HG02938 (cell line): ENCODE results near the gene BAD.
"Not testable (repeated sequence)": the region's sequence is repeated elsewhere in the genome, so short reads cannot be mapped to it uniquely, and the experiment has no call there.

Experiments used
- ATAC-seq: cut with Tn5 transposase; IDR thresholded peaks from one replicate; pipeline ENCODE4 v1.9.1; 2021; ENCODE audit warnings: mild to moderate bottlenecking, moderate library complexity; ENCODE audit not compliant: unreplicated experiment

BAD gene

DNA sequence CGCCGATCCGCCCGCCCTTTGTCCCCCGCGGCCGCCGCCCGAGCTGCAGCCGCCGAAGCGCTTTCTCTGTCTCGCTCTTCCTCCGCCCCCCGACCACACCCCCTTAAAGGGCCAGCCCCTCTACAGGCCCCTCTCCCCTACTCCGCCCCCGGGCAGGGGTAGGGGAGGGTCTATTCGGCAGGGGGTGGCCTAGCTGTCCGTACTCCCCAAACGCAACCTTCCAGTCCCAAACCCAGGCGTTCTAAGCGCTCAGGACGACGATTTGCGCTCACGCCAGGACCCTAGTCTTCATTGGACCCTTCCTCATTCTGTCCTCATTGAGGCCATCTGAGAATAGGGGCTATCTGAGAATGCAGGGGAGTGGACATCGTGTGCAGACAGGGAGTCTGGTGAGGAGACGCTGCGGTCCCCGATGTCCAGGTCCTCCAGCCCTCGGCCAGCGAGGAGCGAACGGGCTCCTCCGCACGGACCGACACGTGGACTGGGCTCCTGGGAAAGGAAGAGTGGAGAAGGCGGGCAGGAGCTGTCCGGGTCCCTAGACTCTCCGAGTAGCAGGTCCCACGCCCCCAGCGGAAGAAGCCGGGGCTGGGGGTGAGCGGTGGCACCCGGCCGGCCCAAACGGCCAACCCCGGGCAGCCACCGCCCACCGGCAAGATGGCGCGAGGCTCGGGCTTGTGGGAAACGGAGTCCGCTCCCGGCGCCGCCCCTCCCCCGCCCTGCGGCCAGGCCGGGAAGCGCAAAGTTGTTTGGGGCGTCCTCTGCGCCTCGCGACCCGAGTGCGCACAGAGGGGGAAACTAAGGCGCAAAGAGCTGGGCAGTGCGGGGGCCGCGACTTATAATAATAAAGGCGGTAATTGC lies 37.4 kb downstream of the BAD start, which contains the start of gene PPP1R14B:
PPP1R14B (minus strand) TSS at position 73 of the 858 bp plus-strand sequence. CDS start 270 bp downstream, outside the sequence.
- peak; percentile 38 for ATAC-seq

DNA sequence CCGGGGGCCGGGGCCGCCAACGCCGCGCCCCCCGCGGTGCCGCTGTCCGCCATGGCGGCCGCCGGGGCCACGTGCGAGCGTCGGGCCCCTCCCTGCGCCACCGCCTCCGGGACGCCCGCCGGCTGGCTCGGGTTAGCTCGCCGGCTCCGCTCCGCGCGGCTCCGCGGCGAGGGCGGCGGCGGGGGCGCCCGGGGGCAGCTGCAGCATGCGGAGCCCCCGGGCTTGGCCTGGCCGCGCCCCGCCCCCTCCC lies 37.9 kb downstream of the BAD start:
- ATAC-seq = not testable (repeated sequence)

DNA sequence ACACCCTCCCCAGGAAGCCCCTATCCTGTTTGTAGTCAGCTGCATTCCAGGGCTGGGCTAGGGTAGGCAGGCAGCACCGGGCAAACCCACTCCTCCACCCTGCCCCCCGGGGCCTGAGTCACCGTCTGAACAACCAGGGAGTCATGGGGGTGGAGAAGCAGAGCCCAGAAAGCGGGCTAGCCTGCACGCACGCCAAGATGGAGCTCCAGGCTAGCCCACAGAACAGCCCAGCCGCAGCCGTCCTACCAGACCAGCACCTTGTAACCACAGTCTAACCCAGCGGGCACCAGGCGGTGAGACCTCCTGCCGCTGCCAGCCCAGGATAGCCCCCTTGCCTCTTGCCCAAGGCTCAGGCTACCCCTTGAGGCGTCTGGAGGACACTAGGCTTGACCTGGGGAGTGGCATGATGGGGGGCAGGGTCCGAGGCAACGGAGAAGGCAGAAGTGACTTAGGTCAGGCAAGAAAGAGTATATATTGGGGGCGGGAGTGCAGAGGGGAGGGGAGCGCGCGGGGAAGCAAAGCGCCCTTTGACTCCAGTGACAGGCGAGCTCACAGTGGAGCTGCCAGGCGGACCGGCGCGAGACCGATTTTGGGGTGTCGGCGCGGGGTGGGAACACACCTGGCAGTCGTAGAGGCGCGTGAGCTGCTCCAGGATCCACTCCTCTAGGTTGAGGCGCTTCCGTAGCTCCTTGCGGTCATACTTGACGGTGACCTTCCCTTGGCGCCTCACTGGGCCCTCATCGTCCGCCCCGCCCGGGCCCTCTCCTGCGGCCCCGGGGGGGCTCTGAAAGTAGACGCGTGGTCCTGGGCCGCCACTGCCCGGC lies 38.5 kb downstream of the BAD start:
- no peak for ATAC-seq

DNA sequence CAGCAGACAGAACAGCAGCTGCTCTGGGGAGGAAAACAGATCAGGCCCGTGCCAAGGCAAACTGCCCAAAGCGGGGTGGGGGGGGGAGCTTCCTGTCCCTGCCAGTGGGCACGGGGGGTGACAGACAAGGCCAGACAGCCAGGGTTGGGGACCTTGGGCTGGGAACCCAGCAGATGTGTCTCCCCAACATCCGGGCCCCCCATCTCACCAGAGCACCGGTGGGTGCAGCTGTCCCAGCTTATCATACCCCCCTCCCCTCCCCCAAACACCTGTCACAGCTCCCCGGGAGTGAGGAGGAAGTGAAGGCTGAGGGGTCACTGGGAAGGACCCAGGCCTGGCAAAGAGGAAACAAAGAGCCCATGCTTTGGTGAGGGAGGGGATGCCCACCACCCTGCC lies 39.1 kb downstream of the BAD start:
- no peak for ATAC-seq

DNA sequence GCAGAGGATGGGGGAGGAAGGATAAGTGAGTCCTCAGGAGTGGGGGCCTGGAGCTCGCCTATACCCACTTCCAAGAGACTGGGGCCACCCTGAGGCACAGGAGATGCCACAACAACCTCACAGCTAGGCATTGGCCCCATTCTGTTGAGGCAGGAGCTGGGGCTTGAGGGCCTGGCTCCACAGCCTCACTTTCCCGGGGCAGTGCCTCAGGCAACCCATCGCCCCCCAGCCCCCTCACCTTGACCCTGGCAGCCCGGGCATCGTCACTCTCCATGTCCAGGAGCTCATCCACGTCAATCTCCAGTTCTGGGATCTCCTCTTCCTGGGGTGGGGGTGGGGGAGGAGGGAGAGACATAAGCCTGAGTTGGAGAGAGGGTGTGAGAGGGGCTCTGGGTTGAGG lies 39.5 kb downstream of the BAD start:
- ATAC-seq = no peak

DNA sequence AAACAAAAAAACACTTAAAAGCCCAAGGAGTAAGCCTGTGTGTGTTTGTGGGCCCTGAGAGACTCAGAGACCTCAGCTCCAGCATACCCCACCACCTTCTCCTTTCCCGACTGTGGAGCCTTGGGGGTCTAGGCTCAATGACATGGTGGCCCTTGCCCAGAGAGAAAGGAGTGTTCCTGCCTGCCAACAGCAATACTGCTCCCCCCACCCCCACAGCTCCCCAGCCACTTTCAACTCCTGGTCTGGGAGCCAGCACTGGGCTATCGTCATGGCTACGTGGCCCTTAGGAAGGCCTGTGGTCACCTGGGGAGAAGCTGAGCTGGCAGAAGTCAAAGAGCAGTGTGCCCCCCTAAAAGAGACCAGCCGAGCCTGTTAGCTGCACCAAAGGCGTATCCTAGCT lies 40.4 kb downstream of the BAD start:
- no peak for ATAC-seq

DNA sequence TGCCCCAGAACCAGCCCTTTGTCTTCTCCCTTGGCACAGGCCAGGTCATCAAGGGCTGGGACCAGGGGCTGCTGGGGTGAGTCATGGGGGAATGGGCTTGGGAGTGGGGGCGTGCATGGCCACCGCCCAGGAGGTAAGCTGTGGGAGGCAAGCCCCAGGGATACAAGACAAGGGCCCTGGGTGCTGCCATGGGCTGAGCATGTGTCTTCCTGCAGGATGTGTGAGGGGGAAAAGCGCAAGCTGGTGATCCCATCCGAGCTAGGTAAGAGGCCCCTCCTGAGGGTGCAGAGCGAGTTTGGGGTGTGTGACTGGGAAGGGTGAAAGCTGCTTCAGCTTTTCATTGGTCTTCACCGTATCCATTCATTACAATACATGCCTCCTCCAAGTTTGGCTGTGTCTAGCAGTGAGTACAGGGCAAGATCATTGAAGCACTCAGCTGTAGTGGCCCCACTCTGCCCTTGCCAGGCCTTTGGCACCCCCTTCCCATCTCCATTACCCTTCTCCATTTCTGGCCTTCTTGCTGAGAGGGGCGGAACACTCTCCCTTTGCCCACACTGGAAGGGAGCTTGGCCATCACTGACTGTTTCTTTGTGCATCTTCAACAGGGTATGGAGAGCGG lies 41.1 kb downstream of the BAD start:
- no peak for ATAC-seq

DNA sequence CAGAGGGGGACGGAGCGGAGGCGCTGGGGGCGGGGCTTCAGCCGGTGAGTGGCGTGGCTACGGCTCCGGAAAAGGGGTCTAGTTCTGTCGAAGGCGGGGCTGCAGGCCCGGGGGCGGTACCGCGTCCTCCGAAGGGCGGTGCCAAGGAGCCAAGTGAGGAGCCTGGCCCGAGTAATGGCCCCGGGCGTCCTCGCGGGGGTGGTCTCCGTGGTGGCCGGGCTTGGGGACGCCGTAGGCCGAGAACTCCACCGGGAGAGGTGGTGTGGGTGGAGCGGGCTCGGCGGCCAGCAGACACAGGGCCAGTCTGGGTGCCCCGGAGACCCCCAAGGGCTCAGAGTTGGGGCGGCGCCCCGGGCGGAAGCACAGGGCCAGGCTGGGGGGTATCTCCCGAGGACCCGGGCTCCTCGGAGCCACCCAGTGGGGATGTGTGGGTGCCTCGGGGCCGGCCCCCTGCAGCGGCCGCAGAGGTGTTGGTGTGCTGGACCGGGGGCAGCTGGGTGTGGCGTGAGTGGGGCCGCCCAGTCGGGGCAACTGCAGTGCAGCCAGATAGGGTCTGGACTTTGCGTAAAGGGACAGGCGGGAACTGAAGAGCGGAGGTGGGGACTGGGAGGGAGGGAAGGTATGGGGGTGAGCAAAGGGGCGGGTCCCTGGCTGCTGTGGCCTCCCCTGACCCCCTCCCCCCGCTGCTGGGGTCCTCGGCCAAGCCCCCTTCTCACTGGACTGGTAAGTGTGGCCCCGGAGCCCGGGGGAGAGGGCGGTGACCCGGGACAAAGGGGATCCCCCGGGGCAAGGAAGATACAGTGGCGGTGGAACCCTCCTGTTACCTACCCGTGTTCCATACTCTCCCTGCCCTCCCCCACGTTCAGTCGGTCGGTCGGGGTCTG lies 42.7 kb downstream of the BAD start:
- ATAC-seq = peak; percentile 65

DNA sequence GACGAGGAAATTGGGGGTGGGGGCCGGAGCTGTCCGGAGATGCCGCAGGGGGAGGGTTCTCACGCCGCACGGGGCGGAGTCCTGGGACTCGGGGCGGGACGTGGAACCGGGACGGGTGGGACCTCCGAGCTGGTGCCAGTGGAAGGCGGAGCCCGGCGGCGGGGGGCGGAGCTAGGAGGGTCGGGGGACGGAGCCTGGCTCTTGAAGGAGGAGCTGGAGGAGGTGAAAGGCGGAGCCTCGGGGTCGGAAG lies 43.3 kb downstream of the BAD start:
- no peak for ATAC-seq

DNA sequence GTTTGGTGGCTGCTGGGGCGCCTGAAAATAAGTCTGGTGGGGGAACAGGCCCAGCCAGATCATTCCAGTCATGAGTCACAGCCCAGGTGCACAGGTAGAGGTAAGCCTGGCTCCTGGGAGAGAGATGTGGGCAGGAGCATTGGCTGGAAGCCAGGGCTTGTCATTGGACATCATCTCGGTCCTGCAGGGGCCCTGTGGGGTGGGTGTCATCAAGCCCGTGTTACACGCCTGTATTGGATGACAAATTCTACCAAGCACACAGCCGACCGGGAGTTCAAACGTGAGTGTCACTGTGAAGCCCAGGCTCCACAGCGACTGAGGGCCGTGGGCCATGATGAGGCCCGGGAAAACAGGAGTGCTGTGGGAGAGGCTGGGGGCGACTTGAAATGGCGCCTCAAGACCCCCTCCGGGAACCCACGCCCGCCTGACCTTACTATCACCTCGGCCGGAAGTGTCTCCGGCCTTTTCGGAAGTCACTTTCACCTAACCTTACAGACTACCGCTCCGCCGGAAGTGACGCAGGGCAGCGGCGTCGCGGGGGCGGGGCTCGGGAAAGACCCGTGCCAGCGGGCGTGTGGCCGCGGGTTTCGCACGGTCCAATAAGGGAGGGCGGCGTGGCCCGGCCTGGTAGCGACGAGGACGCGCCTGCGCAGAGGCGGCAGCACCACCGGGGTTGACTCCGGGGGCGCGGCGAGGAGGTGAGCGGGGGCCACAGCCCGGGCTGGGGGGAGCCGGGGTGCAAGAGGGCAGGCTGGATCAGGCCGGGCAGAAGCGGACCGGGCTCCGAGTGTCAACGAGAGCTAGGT lies 43.8 kb downstream of the BAD start, which contains the start of gene FKBP2:
FKBP2 (plus strand) TSS at position 661 of the 806 bp plus-strand sequence. CDS start 1,293 bp downstream, outside the sequence.
- ATAC-seq = peak; percentile 41

DNA sequence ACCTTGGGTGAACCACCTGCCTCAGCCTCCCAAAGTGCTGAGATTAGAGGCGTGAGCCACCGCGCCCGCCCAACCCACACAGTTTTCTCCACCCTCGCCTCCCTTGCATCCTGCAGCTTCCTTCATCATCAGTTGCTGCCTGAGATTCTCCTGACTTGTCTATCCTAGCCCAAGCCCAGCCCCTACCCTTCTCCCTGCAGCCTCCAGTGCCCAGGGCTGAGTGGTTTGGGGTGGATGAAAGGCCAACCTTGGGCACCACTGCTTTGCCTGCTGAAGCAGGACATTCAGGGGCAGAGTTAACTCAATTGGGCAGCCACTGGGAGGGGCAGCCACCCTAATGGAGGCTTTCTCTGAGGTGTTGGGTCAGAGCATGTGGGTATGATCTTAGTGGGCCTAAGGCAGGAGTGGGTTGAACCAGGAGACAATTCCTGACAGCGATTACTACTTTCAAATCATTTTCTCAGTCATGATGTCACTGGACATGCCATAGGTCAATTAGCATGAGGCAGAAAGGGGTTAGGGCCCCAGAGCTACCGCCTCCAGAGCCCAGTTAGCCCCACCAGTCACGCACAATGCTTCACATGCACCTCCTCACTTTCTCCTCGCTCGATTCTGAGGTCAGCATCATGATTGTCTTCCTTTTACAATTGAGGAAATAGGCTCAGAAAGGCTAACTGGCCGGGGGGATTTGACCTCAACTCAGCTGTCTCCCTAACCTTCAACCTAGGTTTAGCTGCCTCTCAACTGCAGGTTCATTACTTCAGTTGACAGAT lies 44.6 kb downstream of the BAD start:
- ATAC-seq = no peak

DNA sequence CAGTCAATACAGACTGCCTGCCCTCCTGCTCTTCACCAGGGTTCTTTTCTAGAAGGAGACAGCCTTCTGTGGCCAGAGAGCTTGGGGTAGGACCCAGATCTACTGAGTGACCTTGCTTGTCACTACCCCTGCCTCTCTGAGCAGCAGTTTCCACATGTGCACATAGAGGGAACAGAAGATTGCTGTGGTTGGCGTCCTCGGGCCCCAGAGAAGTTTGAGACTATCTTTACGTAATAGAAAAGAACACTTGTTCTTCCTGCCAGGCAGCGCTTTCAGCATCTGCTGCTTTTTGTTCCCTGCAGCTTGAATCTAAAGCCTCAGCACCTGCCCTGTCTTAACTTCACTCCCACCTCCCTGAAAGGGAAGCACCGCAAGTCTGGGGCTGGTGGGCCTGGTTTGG lies 45.5 kb downstream of the BAD start:
- no peak for ATAC-seq

DNA sequence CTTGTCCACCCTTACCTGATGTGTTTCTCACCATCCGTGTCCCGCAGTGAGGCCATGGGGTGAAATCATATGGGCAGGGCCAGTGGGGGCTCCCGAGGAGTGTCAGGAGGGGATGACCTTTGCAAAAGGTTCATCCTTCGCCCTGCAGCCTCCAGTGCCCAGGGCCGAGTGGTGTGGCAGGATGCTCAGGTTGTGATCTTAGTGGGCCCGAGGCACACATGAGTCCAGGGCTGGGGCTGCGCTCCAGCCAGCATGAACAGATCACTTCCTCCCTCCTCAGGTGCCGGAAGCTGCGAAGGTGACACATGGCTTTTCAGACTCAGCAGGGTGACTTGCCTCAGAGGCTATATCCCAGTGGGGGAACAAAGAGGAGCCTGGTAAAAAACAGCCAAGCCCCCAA lies 46.4 kb downstream of the BAD start:
- ATAC-seq = no peak

DNA sequence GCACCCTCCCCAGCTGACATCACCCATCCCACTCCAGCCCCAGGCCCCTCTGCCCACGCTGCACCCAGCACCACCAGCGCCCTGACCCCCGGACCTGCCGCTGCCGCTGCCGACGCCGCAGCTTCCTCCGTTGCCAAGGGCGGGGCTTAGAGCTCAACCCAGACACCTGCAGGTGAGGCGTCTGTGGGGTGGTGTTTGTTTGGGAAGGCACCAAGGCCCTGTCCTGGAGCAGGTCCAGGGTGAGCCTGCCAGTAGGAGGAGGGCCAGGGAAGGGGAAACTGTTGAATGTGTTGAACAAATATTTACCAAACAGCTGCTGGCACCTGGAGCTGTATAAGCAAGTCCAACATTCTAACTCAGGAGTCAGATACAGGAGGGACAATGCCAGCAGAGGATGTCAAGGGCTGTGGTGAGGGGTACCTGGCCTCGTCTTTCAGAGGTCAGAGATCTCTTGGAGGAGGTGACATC lies 46.9 kb downstream of the BAD start:
- no peak for ATAC-seq

DNA sequence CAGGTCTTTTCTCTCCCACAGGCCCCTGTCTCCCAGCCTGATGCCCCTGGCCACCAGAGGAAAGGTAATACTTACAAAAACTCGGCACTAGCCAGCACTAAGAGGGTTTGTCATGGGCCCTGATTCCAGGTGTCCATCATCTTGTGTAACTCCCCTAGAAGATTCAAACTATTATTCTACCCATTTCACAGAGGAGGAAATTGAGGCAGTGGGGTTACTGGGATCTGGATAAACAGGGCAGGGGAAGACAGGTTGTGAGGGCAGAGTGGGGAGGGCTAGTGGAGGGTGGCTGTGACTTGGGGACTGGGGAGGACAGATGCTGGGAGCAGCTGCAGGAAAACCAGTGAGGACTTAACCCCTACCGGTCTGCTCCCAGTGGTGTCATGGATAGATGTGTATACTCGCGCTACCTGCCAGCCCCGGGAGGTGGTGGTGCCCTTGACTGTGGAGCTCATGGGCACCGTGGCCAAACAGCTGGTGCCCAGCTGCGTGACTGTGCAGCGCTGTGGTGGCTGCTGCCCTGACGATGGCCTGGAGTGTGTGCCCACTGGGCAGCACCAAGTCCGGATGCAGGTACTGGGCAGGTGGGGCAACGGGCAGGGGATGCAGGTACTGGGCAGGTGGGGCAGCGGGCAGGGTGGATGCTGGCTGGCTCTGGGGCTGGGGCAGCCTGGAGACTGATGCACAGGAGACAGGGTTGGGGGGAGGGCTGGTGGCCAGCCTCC lies 48.9 kb downstream of the BAD start:
- no peak for ATAC-seq

DNA sequence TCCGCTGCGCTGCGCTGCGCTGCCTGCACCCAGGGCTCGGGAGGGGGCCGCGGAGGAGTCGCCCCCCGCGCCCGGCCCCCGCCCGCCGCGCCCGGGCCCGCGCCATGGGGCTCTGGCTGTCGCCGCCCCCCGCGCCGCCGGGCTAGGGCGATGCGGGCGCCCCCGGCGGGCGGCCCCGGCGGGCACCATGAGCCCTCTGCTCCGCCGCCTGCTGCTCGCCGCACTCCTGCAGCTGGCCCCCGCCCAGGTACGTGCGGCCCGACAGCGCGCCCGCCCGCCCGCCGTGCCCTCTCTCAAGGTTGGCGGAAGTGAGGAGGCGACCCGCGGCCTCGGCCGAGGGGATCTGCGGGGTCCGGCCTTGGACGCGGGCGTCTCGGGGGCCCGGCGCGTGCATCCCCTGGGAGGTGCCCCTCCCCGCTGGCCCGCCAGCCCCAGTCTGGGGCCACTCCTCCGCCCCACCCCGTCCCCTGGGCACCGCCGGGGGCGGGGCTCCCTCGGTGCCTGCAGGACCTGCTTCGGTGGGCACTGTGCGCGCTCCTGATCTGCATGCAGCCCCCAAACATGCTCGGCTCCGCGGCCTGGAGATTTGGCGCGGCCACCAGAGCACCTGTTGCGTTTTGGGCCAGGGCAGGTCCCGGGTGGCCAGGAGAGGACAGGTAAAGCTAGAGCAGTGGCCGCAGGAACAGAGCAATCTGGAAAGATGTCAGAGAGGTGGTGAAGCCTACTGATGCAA lies 49.7 kb downstream of the BAD start:
- no peak for ATAC-seq

DNA sequence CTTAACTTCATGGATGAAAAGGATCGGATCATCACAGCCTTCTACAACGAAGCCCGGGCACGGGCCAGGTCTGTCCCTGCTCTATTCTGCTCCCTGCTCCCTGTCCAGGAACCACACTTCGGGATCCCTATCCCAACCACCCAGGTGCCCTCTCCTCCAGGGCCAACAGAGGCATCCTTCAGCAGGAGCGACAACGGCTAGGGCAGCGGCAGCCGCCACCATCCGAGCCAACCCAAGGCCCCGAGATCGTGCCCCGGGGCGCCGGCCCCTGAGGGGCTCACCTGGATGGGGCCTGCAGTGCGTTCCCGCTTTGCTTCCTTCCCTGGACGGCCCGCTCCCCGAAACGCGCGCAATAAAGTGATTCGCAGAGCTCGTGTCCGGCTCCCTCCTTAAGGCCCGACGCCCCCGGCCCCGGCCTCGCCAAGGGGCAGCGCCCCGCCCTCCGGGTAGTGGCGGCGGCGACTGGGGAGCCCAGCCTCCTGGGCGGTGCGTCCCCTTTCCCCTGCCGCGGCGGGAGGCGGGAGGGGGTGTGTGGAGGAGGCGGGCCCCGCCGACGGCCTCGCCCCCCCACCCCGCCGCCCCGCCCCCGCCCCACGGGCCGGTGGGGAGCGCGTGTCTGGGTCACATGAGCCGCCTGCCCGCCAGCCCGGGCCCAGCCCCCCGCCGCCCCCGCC lies 50.4 kb downstream of the BAD start, which contains the start of gene VEGFB:
VEGFB (plus strand) TSS at position 672 of the 674 bp plus-strand sequence. CDS start 250 bp downstream, outside the sequence.
- no peak for ATAC-seq
